ENCODE data around the gene PXK.

DNA sequence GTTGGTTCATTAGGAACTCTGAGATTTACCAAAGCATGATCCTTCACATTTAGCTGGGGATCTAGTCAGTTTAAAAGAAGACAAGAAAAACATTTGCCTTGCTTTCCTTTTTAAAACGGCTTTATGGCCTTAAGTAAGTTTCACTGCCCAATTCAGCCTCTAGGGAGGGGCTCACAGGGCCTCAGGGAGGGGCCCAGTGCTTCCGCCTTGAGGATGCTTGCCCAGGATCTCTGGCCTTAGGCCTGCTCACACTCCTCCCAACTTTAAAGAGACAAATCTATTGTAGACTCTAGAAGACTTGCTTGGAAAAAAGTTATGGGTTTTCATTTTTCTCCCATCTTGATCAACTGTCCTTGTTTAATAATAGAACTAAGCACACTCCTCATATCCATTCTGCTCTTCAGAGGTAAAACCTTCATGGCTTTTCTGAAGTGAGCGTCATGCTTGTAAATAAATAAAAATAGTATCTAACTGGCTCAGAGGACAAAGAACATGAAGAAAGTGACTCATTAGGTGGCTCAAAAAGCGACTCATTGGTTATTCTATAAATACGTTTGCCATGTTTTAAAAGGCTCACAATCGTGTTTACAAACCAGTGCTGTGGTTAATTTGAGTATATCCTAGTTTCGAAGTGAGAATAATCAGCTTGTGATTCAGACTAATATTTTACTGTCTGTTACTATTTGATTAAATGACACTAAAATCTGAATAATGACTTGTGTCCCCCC is 87.3 kb downstream of the PXK start:
- TF ChIP-seq POLR2A (IDR thresholded peaks at IDR 0.05) (no peak), CTCF (IDR thresholded peaks at IDR 0.05) (no peak), POLR2AphosphoS5 (IDR thresholded peaks at IDR 0.05) (no peak)
